K562 (cell line): ENCODE results near the gene ZBTB44. TPM values are rescaled to one million over a fixed set of nuclear protein-coding genes. Genes with fewer than 3 reads are reported as not detected.

Experiments
- CEBPZ ChIP-seq: fragments of 150-350 bp; IDR thresholded peaks from 2 replicates; pipeline ENCODE4 v1.6.1; 2014; ENCODE audit warnings: low read depth, mild to moderate bottlenecking, low read length, borderline replicate concordance
- PKNOX1 ChIP-seq: fragments of 450-650 bp; IDR thresholded peaks from 2 replicates; pipeline ENCODE4 v1.6.1; 2016
- SMC3 ChIP-seq: conservative IDR thresholded peaks from 2 replicates; pipeline ENCODE4 v1.6.1; 2011; ENCODE audit warnings: low read depth, low read length, improper control_type of control experiment; ENCODE audit not compliant: insufficient read depth
- STAT6 ChIP-seq: sonication (generic); formaldehyde crosslinking; IDR thresholded peaks from 2 replicates; pipeline ENCODE4 v1.8.1; 2023; ENCODE audit warnings: mild to moderate bottlenecking, missing genetic modification reagents
- polyA plus RNA-seq, 8 experiments: library from polyadenylated mRNA; depleted of rRNA in 4 of 8; stranded (reverse) in 5 of 8; unstranded in 3 of 8; fragments of >200 nt; fragmentation: Nextera tagmentation in 2 of 8; fragmentation: Illumina TruSeq in 1 of 8; extraction: Ambion mirVana in 2 of 8; extraction: Trizol in 1 of 8; gene quantifications; 2 replicates each; pipeline versions ENCODE4 v1.2.1 to v1.2.3, GENCODE V29; 2011 to 2014; ENCODE audit warnings: inconsistent platforms in 1 of 8, missing spikeins in 1 of 8
- total RNA-seq, 7 experiments: library from RNA; depleted of rRNA in 6 of 7; stranded (reverse); fragments of >200 nt in 6 of 7; fragmentation: Illumina TruSeq in 2 of 7; extraction: Trizol in 2 of 7; gene quantifications; 2 replicates each; pipeline versions ENCODE4 v1.2.1 to v1.2.3, GENCODE V29; 2011 to 2021; ENCODE audit warnings: low replicate concordance in 1 of 7

ZBTB44 gene
- total and polyA plus RNA-seq, 9 of the 15 experiments (the other 6 are each of a cell fraction or from before 2014, with no cell fraction given), result 4.7 to 27.1 (median 17.3) TPM

GRCh38 chr11:130304651-130305050 lies 10.1 kb downstream of the ZBTB44 start (continued):
- TF ChIP-seq STAT6 (no peak), CEBPZ (no peak), SMC3 (no peak), PKNOX1 (no peak)
